ENCODE measurements around the gene OR6N1.

Gene OR6N1

GRCh38 chr1:158752155-158752712 lies 19.8 kb downstream of the OR6N1 start:
- FAIRE-seq, result no peak
- no peak for DNase-seq (ENCODE audit: low spot score)

DNA sequence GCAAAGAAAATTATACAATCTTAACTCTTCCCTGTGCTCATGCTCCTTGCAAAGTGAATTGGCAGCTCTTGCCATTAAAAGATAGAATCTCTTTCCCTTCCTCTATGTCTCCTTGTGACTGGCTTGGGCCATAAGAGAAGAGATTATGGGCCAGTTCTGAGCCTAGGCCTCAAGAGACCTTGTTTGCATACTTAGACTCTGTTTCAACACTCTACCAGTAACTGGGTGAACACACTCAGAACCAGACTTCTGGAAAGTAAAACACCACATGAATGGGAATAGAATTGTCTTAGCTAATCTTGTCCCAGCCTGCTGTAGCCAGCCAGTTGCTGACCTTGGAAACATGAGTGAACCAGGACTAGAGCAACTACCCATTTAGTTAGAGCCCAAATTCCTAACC lies 36.1 kb downstream of the OR6N1 start:
- DNase-seq (ENCODE audit: low spot score) (no peak), FAIRE-seq (no peak)

DNA sequence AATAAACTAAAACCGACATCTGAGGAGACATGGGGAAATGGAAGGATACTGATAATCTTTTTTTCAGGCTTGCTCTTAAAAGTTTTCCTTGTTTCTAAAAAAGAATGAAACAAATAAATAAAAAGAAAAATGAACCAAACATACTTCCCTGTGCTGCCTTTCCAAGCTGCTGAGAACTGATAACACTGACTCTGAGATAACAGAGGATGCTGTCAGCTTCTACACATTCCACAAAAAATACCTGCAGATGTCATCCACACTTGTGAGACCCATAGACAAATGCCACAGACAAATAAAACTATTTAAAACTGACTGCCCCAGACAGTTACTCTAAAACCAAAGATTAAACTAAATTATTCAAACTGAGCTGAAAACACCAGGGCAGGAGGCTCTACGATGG lies 39.5 kb downstream of the OR6N1 start:
- no peak for FAIRE-seq
- DNase-seq (ENCODE audit: low spot score), result no peak

DNA sequence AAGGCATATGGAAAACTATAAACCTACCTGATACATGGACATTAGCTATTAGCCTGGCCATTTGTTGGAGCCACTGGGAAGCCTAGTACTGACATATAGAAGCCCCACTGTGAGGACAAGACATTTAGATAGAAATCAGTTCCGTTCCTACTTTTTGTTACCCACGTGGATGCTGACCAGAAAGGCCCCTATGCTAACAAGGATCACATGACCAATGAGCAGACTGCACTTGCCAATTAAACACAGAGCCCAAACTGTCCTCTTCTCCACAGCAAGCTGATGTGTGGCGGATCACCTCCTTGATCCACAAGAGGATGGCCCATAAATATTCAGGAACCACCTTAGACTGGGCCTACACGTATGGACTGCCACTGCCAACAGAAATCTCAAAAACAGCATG lies 40.3 kb downstream of the OR6N1 start:
- FAIRE-seq (no peak), DNase-seq (ENCODE audit: low spot score) (no peak)

DNA sequence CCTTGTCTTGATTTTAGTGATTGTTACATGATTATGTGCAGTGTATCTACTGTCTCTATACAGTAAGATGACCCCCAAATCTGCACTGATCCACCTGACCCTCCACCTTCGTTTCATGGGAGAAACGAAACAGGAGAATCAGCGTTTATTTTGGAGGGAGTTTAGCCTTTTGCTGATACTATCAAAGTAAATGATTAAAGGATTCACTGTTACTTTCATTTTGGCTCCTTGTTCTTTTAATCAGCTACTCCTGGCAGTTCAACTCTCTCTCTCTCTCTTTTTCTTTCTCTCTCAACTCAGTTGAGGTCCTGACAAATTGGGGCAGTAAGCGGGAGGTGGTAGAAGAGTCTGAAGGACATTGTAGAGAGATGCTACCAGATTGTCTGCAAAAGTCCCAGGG lies 41.5 kb downstream of the OR6N1 start:
- DNase-seq (ENCODE audit: low spot score), result no peak
- FAIRE-seq, result no peak

GRCh38 chr1:158728510-158729225 lies 43.3 kb downstream of the OR6N1 start:
- DNase-seq (ENCODE audit: low spot score), result no peak
- no peak for FAIRE-seq

DNA sequence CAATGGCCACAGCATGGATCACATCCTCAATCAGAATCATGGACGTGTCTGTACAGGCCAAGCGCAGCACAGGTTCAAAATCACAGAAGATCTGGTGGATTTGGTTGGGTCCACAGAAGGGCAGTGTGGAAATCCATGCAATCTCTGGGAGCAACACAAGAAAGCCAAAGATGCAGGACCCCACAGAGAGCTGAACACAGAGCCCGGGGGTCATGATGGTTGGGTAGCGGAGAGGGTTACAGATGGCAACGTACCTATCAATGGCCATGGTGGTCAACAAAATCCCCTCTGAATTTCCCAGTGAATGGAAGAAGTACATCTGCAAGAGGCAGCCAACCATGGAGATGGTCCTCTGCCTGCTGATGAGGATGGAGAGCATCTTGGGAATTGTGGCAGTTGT lies 47.6 kb downstream of the OR6N1 start:
- DNase-seq (ENCODE audit: low spot score) (no peak), FAIRE-seq (no peak)

DNA sequence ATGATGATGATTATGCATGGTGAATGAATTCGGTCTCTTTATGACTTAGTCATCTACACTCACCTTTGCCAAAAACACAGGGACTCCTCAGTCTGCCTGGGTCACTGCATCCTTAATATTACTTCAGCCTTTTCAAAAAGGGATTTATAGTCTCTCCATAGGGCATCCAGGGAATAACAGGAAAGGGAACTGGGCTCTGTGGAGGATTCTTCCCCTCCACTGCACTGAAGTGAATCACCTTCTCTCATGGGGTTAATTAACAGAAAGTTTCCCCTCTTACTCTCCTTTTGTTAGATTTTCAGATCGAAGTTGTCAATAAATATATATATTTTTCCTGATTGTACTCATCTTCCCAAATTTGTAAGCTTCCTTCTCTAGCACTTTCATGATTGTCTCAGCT lies 51.4 kb downstream of the OR6N1 start, which contains the start of gene OR6K3:
Gene OR6K3 (minus strand): TSS at position 101 of the 400 bp plus-strand sequence. CDS start 2,605 bp downstream, outside the sequence.
- FAIRE-seq, result no peak

DNA sequence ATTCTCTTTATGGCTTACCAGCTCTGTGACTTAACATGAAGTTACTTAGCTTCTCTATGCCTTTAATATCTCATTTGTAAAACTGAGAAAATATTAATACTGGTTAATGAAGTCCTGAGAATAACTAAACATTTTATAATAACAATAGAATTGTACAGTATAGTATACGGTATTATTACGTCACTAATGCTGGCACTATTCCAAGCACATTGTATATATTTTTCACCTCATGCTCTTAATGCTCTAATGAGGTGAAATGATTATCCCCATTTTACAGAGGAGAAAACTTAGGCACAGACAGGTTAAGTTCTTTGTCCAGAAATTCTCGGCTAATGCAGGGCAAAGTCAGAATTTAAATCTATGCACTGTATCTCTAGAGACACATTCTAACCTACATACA lies 52.3 kb downstream of the OR6N1 start:
- FAIRE-seq (no peak), DNase-seq (ENCODE audit: low spot score) (no peak)

More for the DNA sequence above, 51.4 kb downstream of the OR6N1 start, which contains the start of gene OR6K3:
- no peak for DNase-seq (ENCODE audit: low spot score)

DNA sequence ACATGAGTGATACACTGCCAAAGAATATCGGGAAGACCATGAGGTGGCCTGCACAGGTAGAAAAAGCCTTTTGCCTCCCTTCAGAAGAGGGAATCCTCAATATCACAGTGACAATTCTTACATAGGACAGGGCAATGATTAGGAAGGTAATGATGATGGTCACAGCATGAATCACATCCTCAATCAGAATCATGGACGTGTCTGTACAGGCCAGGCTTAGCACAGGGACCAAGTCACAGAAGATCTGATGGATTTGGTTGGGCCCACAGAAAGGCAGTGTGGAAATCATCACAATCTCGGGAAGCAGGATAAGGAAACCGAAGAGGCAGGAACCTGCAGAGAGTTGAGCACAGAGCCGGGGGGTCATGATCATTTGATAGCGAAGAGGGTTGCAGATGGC lies 54.7 kb downstream of the OR6N1 start:
- FAIRE-seq, result no peak
- no peak for DNase-seq (ENCODE audit: low spot score)

DNA sequence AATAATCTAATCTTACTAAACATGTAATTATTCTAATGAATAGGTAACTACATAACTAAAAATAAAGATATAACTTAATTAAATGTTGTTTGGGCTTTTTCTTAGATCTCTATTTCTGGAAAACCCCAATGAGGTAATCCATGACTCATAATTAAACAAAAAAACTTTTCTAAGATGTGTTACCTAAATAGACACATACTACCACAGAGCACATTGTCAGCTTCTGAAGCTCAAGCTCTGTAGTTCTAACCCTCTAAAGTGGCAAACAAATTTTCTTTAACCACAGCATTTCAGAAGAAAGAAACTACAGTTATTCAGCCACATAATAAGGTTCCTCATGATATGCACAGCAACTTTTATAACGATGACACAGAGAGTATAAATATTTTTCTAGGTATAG lies 55.7 kb downstream of the OR6N1 start:
- DNase-seq (ENCODE audit: low spot score) (no peak), FAIRE-seq (no peak)

DNA sequence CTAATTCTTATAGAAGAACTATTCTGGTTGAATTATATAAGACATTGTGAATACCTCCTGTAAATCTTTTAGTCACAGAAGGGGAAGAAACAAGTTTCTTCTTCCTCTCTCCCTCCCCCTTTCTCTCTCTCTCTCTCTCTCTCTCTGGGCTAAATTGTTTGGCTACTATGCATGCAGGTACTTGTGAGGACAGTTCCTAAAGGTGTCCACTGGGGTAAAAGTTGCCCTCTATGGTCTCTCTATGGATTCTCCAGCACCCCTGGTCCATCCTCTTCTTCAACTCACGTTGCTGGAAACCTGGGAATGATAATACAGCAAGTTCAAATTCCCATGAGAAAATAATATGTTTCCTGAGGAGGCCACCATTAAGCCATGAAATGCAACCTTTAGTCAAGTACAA lies 57.2 kb downstream of the OR6N1 start:
- no peak for FAIRE-seq
- DNase-seq (ENCODE audit: low spot score), result no peak

All from urothelium cell line (cell line).